ENCODE results near the gene MYO3B.
A peak's percentile ranks its signal among the peaks of the same experiment; 100 is the strongest.

The MYO3B gene

DNA sequence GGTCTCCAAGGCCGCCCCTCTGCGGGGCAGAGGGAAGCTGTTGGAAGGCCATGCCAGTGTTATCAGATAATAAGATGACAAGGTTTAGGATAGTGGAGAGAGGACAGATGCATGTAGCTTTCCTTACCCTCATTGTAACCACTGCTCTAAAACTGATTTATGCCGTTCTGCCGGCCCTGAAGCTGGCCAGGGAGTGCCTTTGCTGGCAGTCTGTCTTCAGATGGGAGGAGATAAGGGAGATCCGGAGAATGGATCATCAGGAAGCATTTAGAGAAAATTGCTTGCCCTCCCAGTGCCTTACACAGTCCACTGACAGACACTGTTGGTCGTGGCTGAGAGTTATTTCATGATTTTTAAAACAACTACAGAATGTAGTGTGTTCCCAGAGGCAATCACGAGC is 35.4 kb upstream of the MYO3B start:
- Histone ChIP-seq H3K23ac (ENCODE audit: low read length) (no peak overlapping the region), H3K4me1 (ENCODE audit: control insufficient read depth, low read depth, low read length) (peaks cover 9% of the 10 kb centered on the region), H3K56ac (ENCODE audit: low read length) (peak overlapping the region; percentile 37), H3K27me3 (ENCODE audit: insufficient read depth, low read length, poor library complexity) (no peaks in the 10 kb centered on the region), H2BK120ac (ENCODE audit: low read depth, low read length) (no peak overlapping the region), H3K79me2 (ENCODE audit: control insufficient read depth, insufficient read depth, low read length) (no peaks in the 10 kb centered on the region), H3K9ac (ENCODE audit: low read length) (no peak overlapping the region), H3K18ac (ENCODE audit: low read length) (peak overlapping the region; percentile 15), H4K8ac (ENCODE audit: low read depth, low read length) (no peak overlapping the region), H3K4ac (ENCODE audit: low read depth, low read length) (no peak overlapping the region), H2BK5ac (ENCODE audit: low read length) (no peak overlapping the region), H2BK15ac (replicated peaks; ENCODE audit: low read depth) (no peak overlapping the region), H2AK5ac (ENCODE audit: low read length) (peak overlapping the region; percentile 52), H3K27ac (ENCODE audit: low read depth, low read length) (peak overlapping the region; percentile 0), H3K36me3 (ENCODE audit: control insufficient read depth, insufficient read depth, low read length) (no peaks in the 10 kb centered on the region), H3K4me2 (ENCODE audit: low read length) (no peak overlapping the region), H4K5ac (ENCODE audit: low read length) (peak overlapping the region; percentile 33), H3K4me3 (ENCODE audit: low read length) (no peak overlapping the region), H3K79me1 (ENCODE audit: low read length) (no peaks in the 10 kb centered on the region)
- no CpG with 5 or more reads among the region's 7 CpGs for WGBS (ENCODE audit: extremely low coverage, insufficient coverage, low lambda C conversion rate)
- DNase-seq: peak; percentile 32

GRCh38 chr2:170143045-170143717 is 34.8 kb upstream of the MYO3B start:
- Histone ChIP-seq H3K9ac (ENCODE audit: low read length) (no peak overlapping the region), H3K56ac (ENCODE audit: low read length) (peak overlapping the region; percentile 37), H3K4me3 (ENCODE audit: low read length) (no peak overlapping the region), H3K79me1 (ENCODE audit: low read length) (no peaks in the 10 kb centered on the region), H3K4ac (ENCODE audit: low read depth, low read length) (no peak overlapping the region), H2AK5ac (ENCODE audit: low read length) (no peak overlapping the region), H3K4me2 (ENCODE audit: low read length) (no peak overlapping the region), H3K79me2 (ENCODE audit: control insufficient read depth, insufficient read depth, low read length) (no peaks in the 10 kb centered on the region), H2BK15ac (replicated peaks; ENCODE audit: low read depth) (no peak overlapping the region), H2BK120ac (ENCODE audit: low read depth, low read length) (no peak overlapping the region), H3K27me3 (ENCODE audit: insufficient read depth, low read length, poor library complexity) (no peaks in the 10 kb centered on the region), H3K23ac (ENCODE audit: low read length) (no peak overlapping the region), H3K4me1 (ENCODE audit: control insufficient read depth, low read depth, low read length) (peaks cover 9% of the 10 kb centered on the region), H4K8ac (ENCODE audit: low read depth, low read length) (no peak overlapping the region), H3K18ac (ENCODE audit: low read length) (peak overlapping the region; percentile 15), H4K5ac (ENCODE audit: low read length) (no peak overlapping the region), H2BK5ac (ENCODE audit: low read length) (no peak overlapping the region), H3K36me3 (ENCODE audit: control insufficient read depth, insufficient read depth, low read length) (no peaks in the 10 kb centered on the region), H3K27ac (ENCODE audit: low read depth, low read length) (no peak overlapping the region)
- peak; percentile 74 for DNase-seq
- 100% methylated on average over 1 of the region's 4 CpGs for WGBS (ENCODE audit: extremely low coverage, insufficient coverage, low lambda C conversion rate)

DNA sequence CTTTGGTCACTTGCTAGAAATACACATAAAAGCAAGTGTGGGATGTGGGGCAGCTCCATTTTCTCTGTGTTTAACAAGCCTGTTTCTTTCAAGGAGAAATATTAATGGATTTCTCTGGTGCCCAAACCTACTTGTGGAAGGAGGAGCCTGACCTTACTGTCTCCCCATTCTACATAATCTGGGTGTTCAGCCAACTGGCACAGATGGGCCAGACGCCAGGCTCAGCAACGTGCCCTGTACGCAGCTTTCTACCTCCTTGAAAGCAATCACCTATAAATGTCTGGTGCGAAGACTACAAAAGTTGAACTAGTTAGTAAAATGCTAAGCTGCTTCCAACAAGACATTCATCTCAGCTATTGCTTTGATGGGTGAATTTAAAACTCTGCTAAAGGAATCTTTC is 33.2 kb upstream of the MYO3B start:
- no peak overlapping the region for H4K5ac ChIP-seq (ENCODE audit: low read length)
- H2BK5ac ChIP-seq (ENCODE audit: low read length): no peak overlapping the region
- no peak overlapping the region for H2BK15ac ChIP-seq (replicated peaks; ENCODE audit: low read depth)
- H3K79me1 ChIP-seq (ENCODE audit: low read length): no peaks in the 10 kb centered on the region
- WGBS (ENCODE audit: extremely low coverage, insufficient coverage, low lambda C conversion rate): no CpG with 5 or more reads among the region's 4 CpGs
- no peak overlapping the region for H3K4me3 ChIP-seq (ENCODE audit: low read length)
- H3K79me2 ChIP-seq (ENCODE audit: control insufficient read depth, insufficient read depth, low read length): no peaks in the 10 kb centered on the region
- H3K36me3 ChIP-seq (ENCODE audit: control insufficient read depth, insufficient read depth, low read length): no peaks in the 10 kb centered on the region
- no peak for DNase-seq
- H3K4ac ChIP-seq (ENCODE audit: low read depth, low read length): no peak overlapping the region
- no peak overlapping the region for H3K4me2 ChIP-seq (ENCODE audit: low read length)
- no peak overlapping the region for H3K56ac ChIP-seq (ENCODE audit: low read length)
- no peak overlapping the region for H3K23ac ChIP-seq (ENCODE audit: low read length)
- H3K4me1 ChIP-seq (ENCODE audit: control insufficient read depth, low read depth, low read length): peaks cover 9% of the 10 kb centered on the region
- H2AK5ac ChIP-seq (ENCODE audit: low read length): no peak overlapping the region
- H2BK120ac ChIP-seq (ENCODE audit: low read depth, low read length): no peak overlapping the region
- H4K8ac ChIP-seq (ENCODE audit: low read depth, low read length): no peak overlapping the region
- H3K18ac ChIP-seq (ENCODE audit: low read length): no peak overlapping the region
- no peak overlapping the region for H3K27ac ChIP-seq (ENCODE audit: low read depth, low read length)
- no peak overlapping the region for H3K9ac ChIP-seq (ENCODE audit: low read length)
- no peaks in the 10 kb centered on the region for H3K27me3 ChIP-seq (ENCODE audit: insufficient read depth, low read length, poor library complexity)

DNA sequence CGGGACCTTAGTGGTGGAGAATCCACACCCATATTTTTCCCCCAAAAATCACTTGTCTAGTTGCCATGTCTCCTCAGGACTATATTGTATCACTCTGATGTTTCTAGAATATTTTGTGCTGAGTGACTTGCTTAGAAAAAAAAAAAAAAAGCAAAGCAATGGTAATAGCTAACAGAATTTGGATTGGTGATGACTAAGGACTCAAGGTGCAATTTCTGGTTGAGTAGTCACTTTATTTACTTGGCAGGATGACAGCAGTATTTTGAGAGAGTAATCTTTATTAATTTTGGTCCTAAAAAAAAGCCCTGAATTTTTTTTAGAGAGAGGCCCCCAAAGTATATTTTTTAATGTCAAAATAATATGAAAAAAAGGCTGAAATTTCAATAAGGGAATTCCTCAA is 32.8 kb upstream of the MYO3B start:
- Histone ChIP-seq H3K4me3 (ENCODE audit: low read length) (no peak overlapping the region), H3K56ac (ENCODE audit: low read length) (no peak overlapping the region), H2BK5ac (ENCODE audit: low read length) (no peak overlapping the region), H4K5ac (ENCODE audit: low read length) (no peak overlapping the region), H3K27me3 (ENCODE audit: insufficient read depth, low read length, poor library complexity) (no peaks in the 10 kb centered on the region), H3K9ac (ENCODE audit: low read length) (no peak overlapping the region), H4K8ac (ENCODE audit: low read depth, low read length) (no peak overlapping the region), H3K4me1 (ENCODE audit: control insufficient read depth, low read depth, low read length) (peaks cover 9% of the 10 kb centered on the region), H3K18ac (ENCODE audit: low read length) (no peak overlapping the region), H3K23ac (ENCODE audit: low read length) (no peak overlapping the region), H2BK120ac (ENCODE audit: low read depth, low read length) (no peak overlapping the region), H2BK15ac (replicated peaks; ENCODE audit: low read depth) (no peak overlapping the region), H3K4ac (ENCODE audit: low read depth, low read length) (no peak overlapping the region), H3K36me3 (ENCODE audit: control insufficient read depth, insufficient read depth, low read length) (no peaks in the 10 kb centered on the region), H2AK5ac (ENCODE audit: low read length) (no peak overlapping the region), H3K27ac (ENCODE audit: low read depth, low read length) (no peak overlapping the region), H3K4me2 (ENCODE audit: low read length) (no peak overlapping the region), H3K79me2 (ENCODE audit: control insufficient read depth, insufficient read depth, low read length) (no peaks in the 10 kb centered on the region), H3K79me1 (ENCODE audit: low read length) (no peaks in the 10 kb centered on the region)
- no CpG with 5 or more reads among the region's 1 CpG for WGBS (ENCODE audit: extremely low coverage, insufficient coverage, low lambda C conversion rate)
- DNase-seq: no peak

DNA sequence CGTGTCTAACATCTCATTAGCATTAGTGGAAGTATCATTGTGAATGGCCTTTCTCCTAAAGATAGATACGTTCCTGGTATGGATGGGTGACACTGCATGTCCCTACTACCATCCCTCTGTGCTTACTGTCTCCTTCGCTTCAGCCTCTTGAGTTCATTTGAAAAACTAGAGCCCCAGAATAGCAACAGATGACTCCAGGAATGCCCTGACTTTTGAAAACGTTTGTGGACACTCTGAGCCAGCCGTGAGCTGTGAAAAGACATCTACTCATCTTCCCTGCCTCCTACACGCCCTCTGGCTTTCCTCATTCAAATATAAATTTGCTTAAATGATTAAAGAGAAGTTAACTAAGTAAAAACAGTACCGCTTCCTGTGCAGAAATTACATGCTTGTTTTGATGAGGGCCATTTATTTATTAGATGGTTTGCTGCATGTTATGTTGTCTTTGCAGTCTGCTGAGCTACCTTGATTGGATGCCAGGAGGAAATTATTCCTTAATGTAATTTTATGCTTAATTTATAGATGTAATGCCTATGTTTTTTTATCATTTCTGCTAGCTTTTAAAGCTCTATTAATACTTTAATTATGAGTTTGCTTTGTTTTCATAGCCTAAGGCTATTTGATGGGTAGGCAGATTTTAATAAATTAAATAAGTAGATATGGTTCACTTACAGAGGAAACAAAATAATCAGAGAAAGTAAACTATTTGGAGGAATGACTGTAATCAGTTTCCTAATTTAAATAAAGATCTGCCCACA is 32.1 kb upstream of the MYO3B start:
- no peaks in the 10 kb centered on the region for H3K79me2 ChIP-seq (ENCODE audit: control insufficient read depth, insufficient read depth, low read length)
- H3K23ac ChIP-seq (ENCODE audit: low read length): no peak overlapping the region
- no peak overlapping the region for H3K18ac ChIP-seq (ENCODE audit: low read length)
- H3K4me2 ChIP-seq (ENCODE audit: low read length): no peak overlapping the region
- no peaks in the 10 kb centered on the region for H3K79me1 ChIP-seq (ENCODE audit: low read length)
- H4K5ac ChIP-seq (ENCODE audit: low read length): no peak overlapping the region
- no peak overlapping the region for H3K4ac ChIP-seq (ENCODE audit: low read depth, low read length)
- no peak overlapping the region for H3K27ac ChIP-seq (ENCODE audit: low read depth, low read length)
- no peak overlapping the region for H2BK5ac ChIP-seq (ENCODE audit: low read length)
- no peak overlapping the region for H3K4me3 ChIP-seq (ENCODE audit: low read length)
- H3K9ac ChIP-seq (ENCODE audit: low read length): no peak overlapping the region
- WGBS (ENCODE audit: extremely low coverage, insufficient coverage, low lambda C conversion rate): no CpG with 5 or more reads among the region's 7 CpGs
- H2BK15ac ChIP-seq (replicated peaks; ENCODE audit: low read depth): no peak overlapping the region
- H2AK5ac ChIP-seq (ENCODE audit: low read length): no peak overlapping the region
- H2BK120ac ChIP-seq (ENCODE audit: low read depth, low read length): no peak overlapping the region
- H3K56ac ChIP-seq (ENCODE audit: low read length): no peak overlapping the region
- H3K4me1 ChIP-seq (ENCODE audit: control insufficient read depth, low read depth, low read length): peaks cover 9% of the 10 kb centered on the region
- no peak overlapping the region for H4K8ac ChIP-seq (ENCODE audit: low read depth, low read length)
- H3K36me3 ChIP-seq (ENCODE audit: control insufficient read depth, insufficient read depth, low read length): no peaks in the 10 kb centered on the region
- no peak for DNase-seq
- no peaks in the 10 kb centered on the region for H3K27me3 ChIP-seq (ENCODE audit: insufficient read depth, low read length, poor library complexity)
